ENCODE results near the gene NEGR1.

DNA sequence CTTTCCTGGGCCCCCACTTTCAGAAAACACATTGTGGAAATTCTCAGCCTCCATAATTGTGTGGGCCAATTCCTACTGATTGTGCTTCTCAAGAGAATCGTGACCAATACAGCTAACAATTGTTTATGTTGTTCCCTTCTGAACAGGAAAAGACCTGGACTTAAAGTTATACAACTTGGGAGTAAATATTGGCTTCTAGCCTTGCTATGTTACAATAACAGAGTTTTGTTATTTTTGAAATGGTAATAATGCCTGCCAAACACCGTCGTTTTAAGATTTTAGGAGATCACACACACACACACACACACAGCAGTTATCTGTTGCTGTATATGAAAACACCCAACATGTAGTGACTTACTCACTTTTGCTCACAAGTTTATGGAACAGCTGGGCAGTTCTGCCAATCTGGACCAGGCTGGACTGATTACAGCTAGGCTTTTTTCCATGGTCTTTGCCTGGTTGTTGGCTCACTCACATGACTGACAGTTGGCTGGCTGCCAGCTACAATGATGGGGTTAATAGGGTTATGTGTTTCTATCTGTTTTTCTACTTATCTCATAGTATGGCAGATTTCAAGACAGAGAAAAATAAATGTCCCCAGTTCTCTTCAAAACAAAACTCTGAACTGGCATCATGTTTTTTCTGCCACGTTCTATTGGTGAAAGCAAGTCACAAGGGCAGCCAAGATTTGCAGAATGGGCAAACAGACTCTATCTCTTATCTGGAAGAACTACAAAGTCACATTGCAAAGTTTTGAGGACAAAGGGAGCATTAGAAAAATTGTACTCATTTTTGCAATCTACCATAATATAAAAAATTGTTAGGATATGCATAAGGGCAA lies 447.5 kb downstream of the NEGR1 start:
- no peak for TF ChIP-seq POLR2AphosphoS5 (IDR thresholded peaks at IDR 0.05)
- TF ChIP-seq, protein P1, sequence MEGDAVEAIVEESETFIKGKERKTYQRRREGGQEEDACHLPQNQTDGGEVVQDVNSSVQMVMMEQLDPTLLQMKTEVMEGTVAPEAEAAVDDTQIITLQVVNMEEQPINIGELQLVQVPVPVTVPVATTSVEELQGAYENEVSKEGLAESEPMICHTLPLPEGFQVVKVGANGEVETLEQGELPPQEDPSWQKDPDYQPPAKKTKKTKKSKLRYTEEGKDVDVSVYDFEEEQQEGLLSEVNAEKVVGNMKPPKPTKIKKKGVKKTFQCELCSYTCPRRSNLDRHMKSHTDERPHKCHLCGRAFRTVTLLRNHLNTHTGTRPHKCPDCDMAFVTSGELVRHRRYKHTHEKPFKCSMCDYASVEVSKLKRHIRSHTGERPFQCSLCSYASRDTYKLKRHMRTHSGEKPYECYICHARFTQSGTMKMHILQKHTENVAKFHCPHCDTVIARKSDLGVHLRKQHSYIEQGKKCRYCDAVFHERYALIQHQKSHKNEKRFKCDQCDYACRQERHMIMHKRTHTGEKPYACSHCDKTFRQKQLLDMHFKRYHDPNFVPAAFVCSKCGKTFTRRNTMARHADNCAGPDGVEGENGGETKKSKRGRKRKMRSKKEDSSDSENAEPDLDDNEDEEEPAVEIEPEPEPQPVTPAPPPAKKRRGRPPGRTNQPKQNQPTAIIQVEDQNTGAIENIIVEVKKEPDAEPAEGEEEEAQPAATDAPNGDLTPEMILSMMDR (IDR thresholded peaks at IDR 0.05 in 8 of 11, conservative IDR thresholded peaks at IDR 0.05 in 3 of 11) = no peak
